ENCODE data around the gene TIMM22.
"Not testable (repeated sequence)": the region's sequence is repeated elsewhere in the genome, so short reads cannot be mapped to it uniquely, and the experiment has no call there.

Gene TIMM22

DNA sequence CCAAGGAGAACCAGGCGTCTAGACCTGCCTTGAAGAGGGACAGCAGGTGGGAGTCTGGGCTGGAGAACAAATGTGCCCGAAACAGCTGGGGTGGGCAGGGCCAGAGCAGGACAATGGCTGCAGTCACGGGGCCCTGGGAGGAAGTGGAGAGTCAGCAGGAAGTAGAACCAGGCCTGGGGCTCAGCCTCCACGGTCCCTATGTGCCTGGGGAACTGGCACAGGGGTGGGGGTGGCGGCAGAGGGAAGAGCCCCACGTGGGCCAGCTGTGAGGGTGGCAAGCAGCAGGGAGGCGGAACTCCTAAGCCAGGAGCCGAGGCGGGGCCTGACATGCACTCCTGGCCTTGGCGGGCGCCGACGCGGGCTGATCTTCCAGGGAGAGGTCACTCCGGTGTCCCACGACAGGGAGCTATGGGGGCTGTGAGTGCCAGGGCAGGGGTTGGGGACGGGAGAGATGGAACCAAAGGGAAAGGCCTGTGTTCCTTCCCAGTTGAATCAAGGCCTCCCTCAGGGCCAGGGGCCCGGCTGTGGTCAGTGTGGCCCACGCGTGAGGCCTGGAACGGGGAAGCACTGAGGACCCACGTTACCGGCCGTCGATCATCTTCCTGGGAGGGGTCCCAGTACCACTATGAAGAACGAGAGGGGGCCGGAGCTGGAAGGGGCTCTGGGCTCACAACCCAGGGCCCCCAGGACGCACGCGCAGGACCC, 42.7 kb downstream of the TIMM22 start:
- no peak for DNase-seq (ENCODE audit: low spot score)

DNA sequence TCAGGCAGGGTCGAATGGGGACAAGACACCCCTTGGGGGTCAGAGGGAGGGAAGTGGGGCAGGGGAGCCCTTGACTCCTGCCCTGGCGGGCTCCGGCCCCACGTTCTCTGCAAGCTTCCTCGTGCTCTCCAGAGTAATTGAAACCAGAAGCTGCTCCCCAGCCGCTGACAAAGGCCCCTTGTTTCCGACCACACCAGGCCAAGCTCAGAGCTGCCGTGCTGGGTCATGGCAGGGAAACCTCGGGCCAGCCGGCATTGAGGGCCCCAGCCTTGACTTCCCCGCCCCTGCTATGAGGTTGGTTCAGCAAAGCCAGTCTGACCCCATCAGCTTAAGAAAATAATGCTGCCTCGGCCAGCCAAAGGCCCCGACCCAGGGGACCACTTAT, 43.3 kb downstream of the TIMM22 start:
- DNase-seq (ENCODE audit: low spot score): no peak

DNA sequence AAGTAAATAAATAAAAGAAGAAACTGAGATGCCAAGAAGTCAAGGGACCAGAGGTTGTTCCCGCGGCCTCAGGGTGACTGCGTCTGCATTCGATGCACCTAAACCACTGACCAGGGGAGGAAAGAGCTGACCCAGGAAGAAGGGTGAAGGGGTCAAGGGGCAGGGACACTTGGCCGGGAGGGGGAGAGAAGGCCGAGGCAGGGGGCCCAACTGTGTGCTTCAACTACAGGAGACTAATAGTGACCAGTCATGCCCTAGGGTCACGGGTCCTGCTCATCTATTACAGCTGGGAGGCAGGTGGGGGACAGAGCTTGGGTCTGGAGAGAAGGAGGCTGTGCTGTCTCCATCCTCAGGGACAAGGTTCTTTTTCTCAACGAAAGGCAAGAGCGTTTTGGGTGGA, 44.8 kb downstream of the TIMM22 start:
- no peak for DNase-seq (ENCODE audit: low spot score)

DNA sequence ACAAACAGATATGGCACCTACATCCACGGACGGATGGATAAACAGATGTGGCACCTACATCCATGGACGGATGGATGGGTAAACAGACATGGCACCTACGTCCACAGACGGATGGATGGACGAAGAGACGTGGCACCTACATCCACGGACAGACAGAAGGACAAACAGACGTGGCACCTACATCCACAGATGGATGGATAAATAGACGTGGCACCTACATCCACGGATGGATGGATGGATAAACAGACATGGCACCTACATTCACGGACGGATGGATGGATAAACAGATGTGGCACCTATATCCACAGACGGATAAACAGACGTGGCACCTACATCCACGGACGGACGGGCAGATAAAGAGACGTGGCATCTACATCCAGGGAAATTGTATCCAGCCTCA, 45.6 kb downstream of the TIMM22 start:
- no peak for DNase-seq (ENCODE audit: low spot score)

DNA sequence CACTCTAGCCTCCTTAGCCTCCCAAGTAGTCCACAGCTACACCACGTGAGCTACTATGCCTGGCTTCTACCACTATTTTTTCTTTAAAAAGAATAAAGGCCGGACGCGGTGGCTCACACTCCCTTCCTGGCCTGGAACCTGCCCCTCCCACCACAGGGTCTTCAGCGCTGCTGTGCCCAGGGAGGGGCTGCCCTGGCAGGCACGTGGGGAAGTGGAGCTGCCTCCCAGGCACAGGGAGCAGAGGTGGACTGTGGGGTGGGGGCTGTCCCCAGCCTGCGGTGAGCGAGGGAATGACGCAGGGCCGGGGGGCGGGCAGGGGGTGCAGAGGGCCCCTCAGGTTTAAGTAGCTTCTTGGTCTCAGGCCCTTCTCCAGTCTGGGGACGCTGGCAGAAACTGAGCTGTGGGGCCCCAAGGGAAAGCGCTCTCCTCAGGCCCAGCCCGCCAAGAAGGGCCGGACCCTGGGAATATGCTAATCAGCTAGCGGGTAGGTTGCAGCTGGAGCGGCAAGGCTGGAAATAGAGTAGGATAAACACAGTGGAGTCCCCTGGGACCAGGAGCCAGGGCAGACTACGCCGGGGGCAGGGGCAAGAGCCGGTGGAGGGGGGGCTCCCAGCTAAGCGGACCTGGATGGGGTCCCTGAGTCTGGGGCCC, 46.8 kb downstream of the TIMM22 start:
- no peak for DNase-seq (ENCODE audit: low spot score)

DNA sequence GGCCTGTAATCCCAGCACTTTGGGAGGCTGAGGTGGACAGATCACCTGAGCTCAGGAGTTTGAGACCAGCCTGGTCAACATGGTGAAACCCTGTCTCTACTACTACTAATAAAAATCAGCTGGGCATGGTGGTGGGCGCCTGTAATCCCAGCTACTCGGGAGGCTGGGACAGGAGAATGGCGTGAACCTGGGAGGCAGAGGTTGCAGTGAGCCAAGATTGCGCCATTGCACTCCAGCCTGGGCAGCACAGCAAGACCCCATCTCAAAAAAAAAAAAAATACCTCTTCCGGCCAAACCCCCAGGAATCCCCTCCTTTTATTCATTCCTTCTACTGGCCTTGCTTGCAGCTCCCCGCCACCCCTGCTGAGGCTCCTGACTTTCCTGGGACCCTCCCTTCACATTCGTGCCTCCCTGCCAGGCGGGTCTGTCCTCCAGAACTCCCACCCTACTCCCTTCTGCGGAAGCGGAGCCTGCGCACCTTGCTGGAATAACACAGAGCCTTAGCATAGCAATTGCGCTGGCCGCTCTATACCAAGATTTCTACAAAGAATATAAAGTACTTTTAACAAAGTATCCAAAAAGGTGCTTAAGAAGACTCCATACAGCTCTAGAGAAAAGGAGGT, 47.6 kb downstream of the TIMM22 start:
- DNase-seq (ENCODE audit: low spot score): not testable (repeated sequence)

DNA sequence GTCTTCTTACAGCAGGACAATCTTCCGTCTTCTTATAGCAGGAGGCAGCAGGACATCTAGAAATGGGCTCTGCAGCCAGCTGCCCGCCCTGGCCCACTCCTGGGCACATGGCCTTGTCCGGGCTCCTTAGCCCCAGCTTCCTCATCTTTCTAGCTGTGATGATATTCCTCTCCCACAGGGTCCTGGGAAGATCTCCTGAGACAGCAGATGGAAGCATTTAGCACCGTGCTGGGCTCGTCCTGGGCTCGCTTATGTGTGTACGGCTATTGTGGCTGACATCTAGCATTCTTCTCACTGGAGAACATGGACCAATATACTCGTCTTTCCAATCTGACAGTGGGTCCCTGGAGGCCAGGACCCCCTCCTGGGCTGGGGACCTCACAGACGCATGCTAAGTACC, 48.5 kb downstream of the TIMM22 start:
- DNase-seq (ENCODE audit: low spot score): no peak

DNA sequence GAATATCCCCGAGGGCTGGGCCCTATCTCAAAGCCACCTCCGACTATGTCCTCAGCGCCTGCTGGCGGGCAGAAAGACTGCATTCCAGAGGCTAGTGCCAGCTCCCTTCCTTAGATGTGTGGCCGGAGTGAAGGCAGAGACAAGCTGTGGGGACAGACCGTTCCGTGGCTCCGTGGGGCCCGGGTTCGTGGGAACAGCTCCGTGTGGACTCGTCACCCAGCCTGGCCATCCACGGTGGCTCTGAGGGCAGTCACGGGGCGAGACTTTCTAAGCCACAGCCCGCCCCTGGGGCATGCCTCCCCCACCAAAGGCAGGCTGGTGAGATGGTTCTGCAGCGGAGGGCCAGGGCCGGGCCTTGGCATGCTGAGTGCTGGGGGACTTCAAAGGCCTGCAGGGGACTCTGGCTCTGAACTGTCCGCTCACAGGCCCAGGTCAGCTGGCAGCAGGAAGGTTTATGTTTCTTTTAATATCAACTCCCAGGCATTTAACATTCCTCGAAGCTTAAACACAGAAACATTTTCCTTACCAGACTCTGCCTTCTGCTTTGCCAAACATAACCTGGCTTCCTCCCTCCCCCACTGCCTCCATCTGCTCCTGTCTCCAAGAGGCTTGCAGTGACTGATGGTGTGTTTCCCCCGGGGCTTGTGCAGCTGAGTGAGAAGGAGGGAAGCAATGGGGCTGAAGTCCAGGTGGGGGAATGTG, 50.4 kb downstream of the TIMM22 start:
- DNase-seq (ENCODE audit: low spot score): no peak

DNA sequence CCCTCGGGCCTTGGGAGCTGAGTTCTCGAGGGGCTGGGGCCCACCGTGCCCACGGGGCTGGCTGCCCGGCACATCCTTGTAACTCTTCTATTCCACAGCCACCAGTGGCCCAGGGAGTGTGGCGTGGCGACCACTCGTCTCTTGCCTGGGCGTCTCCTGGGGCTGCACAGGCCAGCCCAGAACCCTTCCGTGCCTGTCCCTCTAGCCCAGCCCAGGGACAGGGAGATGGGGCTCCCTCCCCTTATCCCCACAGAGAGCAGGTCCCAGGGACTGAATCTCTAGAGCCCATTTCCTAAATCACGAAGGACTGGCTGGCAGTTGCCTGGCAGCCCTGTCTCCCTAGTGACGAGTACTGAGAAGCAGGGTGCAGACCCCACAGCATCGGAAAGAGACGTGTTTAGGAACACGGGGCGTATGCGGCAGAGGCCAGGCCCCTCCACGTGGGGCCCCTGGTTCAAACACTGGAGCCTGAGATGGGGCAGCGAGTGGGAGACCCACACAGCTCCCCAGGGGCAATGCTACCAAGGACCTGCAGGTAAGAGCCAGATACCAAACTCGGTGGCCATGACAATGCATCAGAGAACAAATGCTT, 51.0 kb downstream of the TIMM22 start:
- no peak for DNase-seq (ENCODE audit: low spot score)

DNA sequence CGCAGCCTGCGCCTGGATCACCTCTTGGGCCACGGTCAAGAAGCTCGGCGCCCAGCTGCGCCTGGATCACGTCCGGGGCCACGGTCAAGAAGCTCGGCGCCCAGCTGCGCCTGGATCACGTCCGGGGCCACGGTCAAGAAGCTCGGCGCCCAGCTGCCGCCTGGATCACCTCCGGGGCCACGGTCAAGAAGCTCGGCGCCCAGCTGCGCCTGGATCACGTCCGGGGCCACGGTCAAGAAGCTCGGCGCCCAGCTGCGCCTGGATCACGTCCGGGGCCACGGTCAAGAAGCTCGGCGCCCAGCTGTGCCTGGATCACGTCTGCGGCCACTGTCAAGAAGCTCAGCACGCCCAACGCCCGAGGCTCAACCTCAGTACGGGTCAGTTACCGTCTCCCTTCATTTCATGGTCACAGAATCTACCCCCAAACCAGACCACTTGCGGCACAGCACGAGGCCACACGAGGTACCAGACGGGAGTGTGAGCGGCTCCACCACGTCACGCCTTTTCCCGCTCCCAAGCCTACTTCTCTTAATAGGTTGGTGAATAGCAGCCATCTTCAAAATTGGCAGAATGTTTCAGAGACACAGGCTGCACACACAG, 51.7 kb downstream of the TIMM22 start:
- DNase-seq (ENCODE audit: low spot score): not testable (repeated sequence)

DNA sequence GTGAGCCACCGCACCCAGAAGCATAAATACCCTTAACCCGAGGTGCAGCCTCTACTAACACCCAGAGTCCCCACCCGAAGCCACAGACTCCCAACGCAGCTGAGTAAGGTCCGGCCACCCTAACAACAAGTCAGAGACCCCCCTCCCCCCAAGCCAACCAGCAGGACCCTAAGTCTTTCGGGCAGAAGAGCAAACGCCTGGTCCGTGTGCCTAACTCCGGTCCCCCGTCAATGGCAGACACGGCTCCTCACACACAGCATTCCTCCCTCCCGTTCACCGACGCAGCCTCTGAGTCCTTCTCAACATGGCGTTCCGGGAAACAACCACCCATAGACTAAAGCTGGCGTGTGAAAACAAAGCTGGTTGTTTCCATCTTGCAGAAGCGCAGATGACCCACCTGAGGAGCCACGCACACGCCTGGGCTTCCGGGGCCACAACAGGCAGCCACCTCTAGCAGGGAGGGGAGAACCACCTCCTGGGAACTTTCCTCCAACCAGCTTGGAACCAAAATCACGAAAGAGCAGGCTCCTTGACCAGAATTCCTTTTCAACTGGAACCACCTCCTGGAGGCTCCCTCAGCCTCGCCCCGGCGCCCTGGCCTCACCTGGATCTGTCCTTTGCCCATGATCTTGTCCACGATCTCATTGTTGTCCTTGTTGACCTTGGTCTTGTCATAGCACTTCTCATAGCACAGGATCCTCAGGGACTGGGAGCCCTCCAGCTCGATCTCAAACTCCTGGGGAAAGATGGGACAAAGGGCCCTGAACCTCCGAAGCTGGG, 52.7 kb downstream of the TIMM22 start:
- no peak for DNase-seq (ENCODE audit: low spot score)

DNA sequence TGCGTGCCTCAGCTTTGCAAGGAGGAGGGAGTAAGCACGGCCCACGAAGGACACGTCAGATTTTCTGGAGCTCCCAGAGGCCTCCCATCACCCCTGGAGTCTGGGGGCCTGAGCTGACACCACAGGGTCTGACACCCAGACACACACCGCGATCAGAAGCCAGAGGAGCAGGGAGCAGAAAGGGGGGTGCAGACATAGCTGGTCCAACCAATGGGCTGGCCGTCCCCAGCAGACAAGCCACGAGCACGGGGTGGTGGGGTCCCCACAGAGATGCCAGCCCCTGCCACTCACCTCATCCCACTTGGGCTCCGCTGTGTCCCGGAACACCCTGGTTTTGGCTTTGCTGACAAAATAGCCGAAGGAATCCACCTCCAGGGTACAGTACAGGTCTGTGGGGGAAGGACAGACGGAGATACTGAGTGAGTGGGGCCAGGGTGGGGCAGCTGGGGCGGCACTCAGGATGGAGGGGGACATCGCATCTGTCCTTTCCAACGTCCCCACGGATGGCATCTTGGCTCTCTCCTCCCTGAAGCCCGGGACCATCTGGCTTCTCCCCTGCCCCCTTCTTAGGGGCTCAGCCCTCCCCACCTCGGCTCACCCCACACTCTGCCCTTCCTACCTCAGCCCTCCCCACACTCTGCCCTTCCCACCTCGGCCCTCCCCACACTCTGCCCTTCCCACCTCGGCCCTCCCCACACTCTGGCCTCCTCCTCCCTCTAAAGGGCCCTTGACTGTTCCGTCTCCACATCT, 53.5 kb downstream of the TIMM22 start:
- DNase-seq (ENCODE audit: low spot score): no peak

DNA sequence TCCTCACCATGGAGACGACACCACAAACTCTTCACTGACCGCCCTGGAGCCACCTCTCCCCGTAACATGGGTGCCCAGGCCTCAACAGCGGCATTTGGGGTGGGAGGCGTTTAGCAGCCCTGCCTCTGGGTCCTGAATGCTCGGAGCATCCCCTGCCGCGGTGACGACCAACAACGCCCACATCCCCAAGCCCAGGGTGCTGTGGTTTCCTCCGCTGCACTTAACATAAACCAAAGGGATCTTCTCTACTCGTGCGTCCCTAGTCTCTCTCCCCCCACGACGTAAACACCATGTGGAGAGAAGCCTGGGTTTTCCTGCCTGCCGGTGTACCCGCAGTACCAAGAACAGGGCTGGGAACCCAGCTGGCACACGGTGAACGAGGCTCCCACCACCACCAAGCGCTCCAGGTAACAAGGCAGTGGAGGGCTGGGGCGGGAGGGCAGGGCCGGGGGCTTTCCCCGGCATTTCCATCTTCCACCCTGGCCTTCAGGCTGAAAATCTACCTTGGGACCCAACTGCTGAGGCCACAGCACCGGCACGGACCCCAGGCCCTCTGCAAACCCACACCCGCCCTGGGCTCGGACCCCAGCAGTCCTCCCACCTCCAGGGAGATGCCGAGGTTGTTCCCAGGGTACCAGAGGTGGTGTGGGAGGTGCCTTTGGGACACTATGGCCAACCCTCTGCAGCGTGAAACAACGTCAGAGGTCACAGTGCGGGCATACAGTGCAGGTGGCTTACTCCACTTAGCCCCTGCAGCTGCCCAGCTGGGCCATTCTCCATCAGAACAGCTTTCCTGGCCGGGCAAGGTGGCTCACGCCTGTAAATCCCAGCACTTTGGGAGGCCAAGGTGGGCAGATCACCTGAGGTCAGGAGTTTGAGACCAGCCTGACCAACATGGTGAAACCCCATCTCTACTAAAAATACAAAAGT, 54.3 kb downstream of the TIMM22 start:
- DNase-seq (ENCODE audit: low spot score): no peak

All from LoVo (cell line).